Uterus (tissue), 4 donors: ENCODE results near the gene STIM1. TPM values are rescaled to one million over a fixed set of nuclear protein-coding genes. Genes with fewer than 3 reads are reported as not detected.

Experiments
- DNase-seq, 2 donors: peaks; one replicate each; pipeline ENCODE4 v3.0.0-alpha.2; 2019 to 2020
- H3K27ac ChIP-seq, 2 donors: fragments of 200-600 bp; sonication (generic); 1 replicate in 1 of 2; 2 replicates in 1 of 2; pipeline ENCODE4 v1.5.1; 2016 to 2018
- H3K27me3 ChIP-seq, 2 donors: fragments of 200-600 bp; sonication (generic); one replicate each; pipeline ENCODE4 v1.5.1; 2018 to 2019; ENCODE audit warnings: control low read depth in 1 of 2
- H3K36me3 ChIP-seq, 2 donors: fragments of 200-600 bp; sonication (generic); one replicate each; pipeline ENCODE4 v1.5.1; 2019; ENCODE audit warnings: control low read depth in 1 of 2
- H3K4me1 ChIP-seq, 2 donors: fragments of 200-600 bp; sonication (generic); one replicate each; pipeline ENCODE4 v1.5.1; 2018 to 2019; ENCODE audit warnings: control low read depth in 1 of 2
- H3K4me3 ChIP-seq, 2 donors: fragments of 200-600 bp; sonication (generic); 1 replicate in 1 of 2; 2 replicates in 1 of 2; pipeline ENCODE4 v1.5.1; 2018 to 2019; ENCODE audit warnings: mild to moderate bottlenecking in 1 of 2
- H3K9me3 ChIP-seq, 2 donors: fragments of 200-600 bp; sonication (generic); one replicate each; pipeline ENCODE4 v1.5.1; 2019; ENCODE audit warnings: control low read depth in 1 of 2
- POLR2A ChIP-seq, 2 donors: fragments of 450-650 bp; IDR thresholded peaks; one replicate each; pipeline ENCODE4 v1.6.1; 2016; ENCODE audit warnings: antibody characterized with exemption in 2 of 2, mild to moderate bottlenecking in 1 of 2, moderate library complexity in 1 of 2
- intact Hi-C: fragments of 100-400 bp; cut with DNase I; formaldehyde crosslinking; loops from one replicate; pipeline ENCODE4 v1.15.1; 2023; ENCODE audit warnings: low total_unique reads
- total RNA-seq, 4 donors: library from RNA; depleted of rRNA in 3 of 4; stranded (reverse); fragments of >200 nt in 3 of 4; gene quantifications; one replicate each; pipeline versions ENCODE4 v1.1.0 to v1.2.4, GENCODE V29; 2014 to 2023
- TF ChIP-seq, protein P1 (sequence below), 4 experiments: fragments of 200-600 bp in 2 of 4; fragments of 450-650 bp in 2 of 4; sonication (generic) in 2 of 4; IDR thresholded peaks; one replicate each; pipeline ENCODE4 v1.5.1; 2016 to 2019; ENCODE audit warnings: antibody characterized with exemption in 4 of 4, mild to moderate bottlenecking in 2 of 4, moderate library complexity in 1 of 4
- donor health status: DM: yes; HTN: yes; CAD: no.

STIM1 gene
- total RNA-seq, 4 donors from 2014 or later, result 37.6 to 114 (median 56.3) TPM

DNA sequence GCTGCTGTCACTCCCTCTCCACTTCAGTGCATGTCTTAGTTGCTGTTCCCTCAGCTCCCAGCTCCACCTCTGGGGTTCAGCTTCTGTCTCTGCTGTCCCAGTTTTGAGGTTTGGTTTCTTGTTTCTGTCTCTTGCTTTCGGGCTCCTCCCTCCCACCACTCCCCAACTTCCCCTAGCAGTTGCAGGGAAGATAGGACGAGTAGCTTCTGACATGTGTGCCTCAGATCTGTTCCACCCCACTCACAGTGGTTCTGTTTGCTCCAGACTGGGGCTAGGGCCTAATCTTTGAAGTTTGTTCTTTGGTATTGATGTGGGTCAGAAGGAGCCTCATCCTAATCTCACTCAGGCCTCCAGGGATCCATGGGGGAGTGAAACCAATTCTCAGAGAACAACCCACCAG is 236.6 kb downstream of the STIM1 start:
- no peak for TF ChIP-seq POLR2A (IDR thresholded peaks at IDR 0.05)
- TF ChIP-seq, protein P1, sequence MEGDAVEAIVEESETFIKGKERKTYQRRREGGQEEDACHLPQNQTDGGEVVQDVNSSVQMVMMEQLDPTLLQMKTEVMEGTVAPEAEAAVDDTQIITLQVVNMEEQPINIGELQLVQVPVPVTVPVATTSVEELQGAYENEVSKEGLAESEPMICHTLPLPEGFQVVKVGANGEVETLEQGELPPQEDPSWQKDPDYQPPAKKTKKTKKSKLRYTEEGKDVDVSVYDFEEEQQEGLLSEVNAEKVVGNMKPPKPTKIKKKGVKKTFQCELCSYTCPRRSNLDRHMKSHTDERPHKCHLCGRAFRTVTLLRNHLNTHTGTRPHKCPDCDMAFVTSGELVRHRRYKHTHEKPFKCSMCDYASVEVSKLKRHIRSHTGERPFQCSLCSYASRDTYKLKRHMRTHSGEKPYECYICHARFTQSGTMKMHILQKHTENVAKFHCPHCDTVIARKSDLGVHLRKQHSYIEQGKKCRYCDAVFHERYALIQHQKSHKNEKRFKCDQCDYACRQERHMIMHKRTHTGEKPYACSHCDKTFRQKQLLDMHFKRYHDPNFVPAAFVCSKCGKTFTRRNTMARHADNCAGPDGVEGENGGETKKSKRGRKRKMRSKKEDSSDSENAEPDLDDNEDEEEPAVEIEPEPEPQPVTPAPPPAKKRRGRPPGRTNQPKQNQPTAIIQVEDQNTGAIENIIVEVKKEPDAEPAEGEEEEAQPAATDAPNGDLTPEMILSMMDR (IDR thresholded peaks at IDR 0.05), result no peak
- intact Hi-C loops, result no loop called here
- H3K36me3 ChIP-seq, result no peaks in the 10 kb centered on the region
- H3K9me3 ChIP-seq, result no peaks in the 10 kb centered on the region
- no peaks in the 10 kb centered on the region for H3K4me1 ChIP-seq
- no peak overlapping the region for H3K27ac ChIP-seq
- no peak overlapping the region for H3K4me3 ChIP-seq
- no peak for DNase-seq
- H3K27me3 ChIP-seq, result no peaks in the 10 kb centered on the region

DNA sequence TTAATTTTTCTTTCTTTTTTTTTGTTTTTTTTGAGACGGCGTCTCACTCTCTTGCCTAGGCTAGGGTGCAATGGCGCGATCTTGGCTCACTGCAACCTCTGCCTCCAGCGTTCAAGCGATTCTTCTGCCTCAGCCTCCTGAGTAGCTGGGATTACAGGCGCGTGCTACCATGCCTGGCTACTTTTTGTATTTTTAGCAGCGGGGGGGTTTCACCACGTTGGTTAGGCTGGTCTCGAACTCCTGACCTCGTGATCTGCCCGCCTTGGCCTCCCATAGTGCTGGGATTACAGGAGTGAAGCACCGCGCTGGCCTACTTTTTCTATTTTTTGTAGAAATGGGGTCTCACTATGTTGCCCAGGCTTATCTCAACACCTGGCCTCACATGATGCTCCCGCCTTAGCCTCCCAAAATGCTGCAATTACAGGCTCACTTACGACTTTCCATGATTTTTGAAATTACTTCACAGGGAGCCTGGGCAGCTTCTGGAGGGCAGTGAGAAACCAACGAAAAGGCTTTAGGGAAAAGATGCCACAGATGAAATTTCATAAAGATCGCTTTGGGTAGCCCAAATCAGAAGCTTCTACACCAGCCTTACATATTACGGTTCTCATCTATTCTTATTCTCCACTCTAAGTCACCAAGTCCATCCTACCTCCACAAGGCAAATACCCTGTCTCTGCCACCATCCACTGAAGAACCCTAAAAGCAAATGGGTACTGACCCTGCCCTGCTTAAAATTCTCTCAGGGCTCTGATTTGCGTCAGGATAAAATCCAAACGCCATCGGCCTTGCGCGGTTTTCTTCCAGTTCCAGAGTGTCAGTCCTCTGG is 238.3 kb downstream of the STIM1 start:
- no peaks in the 10 kb centered on the region for H3K4me1 ChIP-seq
- H3K9me3 ChIP-seq, result no peaks in the 10 kb centered on the region
- DNase-seq, result no peak
- H3K4me3 ChIP-seq, result peak overlapping the region; percentile 51 to 81
- no peaks in the 10 kb centered on the region for H3K36me3 ChIP-seq
- no peaks in the 10 kb centered on the region for H3K27me3 ChIP-seq
- intact Hi-C loops, result no loop called here
- peak overlapping the region; percentile 93 to 94 for H3K27ac ChIP-seq
- no peak for TF ChIP-seq POLR2A (IDR thresholded peaks at IDR 0.05)
- TF ChIP-seq, protein P1 (IDR thresholded peaks at IDR 0.05), result no peak

DNA sequence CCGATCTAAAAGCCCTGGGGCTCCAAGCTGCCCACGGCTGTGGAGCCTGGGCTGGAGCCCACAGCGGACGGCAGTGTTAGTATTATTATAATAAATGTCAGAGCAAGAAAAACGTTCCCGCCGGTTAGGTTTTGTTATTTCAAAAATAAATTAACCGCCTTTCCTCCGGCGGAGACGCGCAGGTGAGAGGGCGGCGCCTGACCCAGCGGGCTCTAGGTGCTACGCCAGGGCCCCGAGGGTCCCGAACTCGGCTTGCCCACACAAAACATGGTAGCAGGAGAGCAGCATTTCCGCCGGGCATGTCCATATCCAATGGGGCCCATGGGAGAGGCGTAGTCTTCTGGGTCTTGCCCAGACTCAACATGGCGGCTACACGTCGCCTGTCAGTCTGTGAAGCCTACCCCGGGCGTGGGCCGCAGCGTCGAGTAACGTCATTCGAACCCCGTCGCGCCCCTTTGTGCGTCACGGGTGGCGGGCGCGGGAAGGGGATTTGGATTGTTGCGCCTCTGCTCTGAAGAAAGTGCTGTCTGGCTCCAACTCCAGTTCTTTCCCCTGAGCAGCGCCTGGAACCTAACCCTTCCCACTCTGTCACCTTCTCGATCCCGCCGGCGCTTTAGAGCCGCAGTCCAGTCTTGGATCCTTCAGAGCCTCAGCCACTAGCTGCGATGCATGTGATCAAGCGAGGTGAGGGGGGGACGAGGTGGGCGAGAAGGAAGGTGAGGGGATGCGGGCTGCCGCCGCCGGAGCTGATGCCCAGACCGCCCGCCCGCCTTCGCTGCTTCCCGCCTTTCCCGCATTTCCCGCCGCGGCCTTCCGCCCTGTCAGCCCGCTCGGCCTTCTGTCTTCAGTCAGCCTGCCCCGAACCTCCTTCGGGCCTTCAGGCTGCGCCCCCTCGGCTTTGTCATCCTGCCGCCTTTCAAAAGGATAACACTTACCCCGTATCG is 239.2 kb downstream of the STIM1 start, which contains the start of gene RRM1:
TSS of gene RRM1 (plus strand) at position 452 of the 944 bp plus-strand sequence. CDS start at position 666, 214 bp downstream.
- DNase-seq, result peak; percentile 95 to 96
- Histone ChIP-seq H3K27ac (peak within 1 kb of the TSS; percentile 93 to 94), H3K27me3 (no peaks in the 10 kb centered on the region), H3K36me3 (no peaks in the 10 kb centered on the region), H3K4me3 (peak within 1 kb of the TSS; percentile 51 to 81), H3K9me3 (no peaks in the 10 kb centered on the region), H3K4me1 (no peaks in the 10 kb centered on the region)
- intact Hi-C loops, result no loop called here
- peak; percentile 56 to 68 for TF ChIP-seq POLR2A (IDR thresholded peaks at IDR 0.05)
- TF ChIP-seq, protein P1 (IDR thresholded peaks at IDR 0.05), result peak in 1 of 4 experiments; percentile 10

DNA sequence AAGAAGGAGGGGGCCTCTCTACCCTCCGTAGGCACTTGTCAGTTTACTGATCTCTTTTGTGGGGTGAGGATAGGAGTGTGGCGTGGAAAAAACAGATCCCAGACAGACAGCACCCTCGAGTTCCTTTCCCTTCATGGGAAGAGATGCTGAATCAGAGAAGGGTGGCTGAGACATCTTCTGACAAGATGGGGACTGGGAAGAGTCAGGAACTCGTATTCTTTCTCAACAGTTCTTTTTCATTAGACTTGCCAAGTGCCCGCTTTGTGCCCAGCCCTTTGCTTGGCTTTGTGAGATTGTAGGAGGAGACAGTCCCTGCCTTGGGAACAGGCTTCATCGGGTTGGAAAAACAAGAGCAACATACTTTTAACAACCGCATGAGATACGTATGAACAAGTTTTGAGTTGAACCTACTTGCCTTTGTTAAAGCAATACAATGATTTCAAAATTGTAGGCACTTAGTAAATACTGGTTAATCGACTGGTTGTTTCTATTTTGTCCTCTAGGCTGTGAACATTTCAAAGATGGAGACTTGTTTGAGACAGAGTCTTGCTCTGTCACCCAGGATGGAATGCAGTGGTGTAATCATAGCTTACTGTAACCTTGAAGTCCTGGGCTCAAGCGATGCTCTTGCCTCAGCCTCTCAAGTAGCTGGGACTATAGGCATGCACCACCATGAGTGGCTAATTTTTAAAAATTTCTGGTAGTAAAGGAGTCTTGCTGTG is 240.2 kb downstream of the STIM1 start:
- Histone ChIP-seq H3K36me3 (no peaks in the 10 kb centered on the region), H3K4me1 (no peaks in the 10 kb centered on the region), H3K9me3 (no peaks in the 10 kb centered on the region), H3K27ac (peak overlapping the region; percentile 93 to 94), H3K27me3 (no peaks in the 10 kb centered on the region), H3K4me3 (peak overlapping the region; percentile 51 to 81)
- TF ChIP-seq, protein P1 (IDR thresholded peaks at IDR 0.05), result no peak
- TF ChIP-seq POLR2A (IDR thresholded peaks at IDR 0.05), result no peak
- DNase-seq, result no peak
- intact Hi-C loops, result no loop called here
